Astrocyte of the cerebellum (primary cell): Measurements from ENCODE around the gene RAP2A.
A peak's percentile ranks its signal among the peaks of the same experiment; 100 is the strongest.

ENCODE experiments used
- DNase-seq: peaks from one replicate; pipeline ENCODE4 v3.0.0-alpha.2; 2011; ENCODE audit warnings: low read depth
- H3K4me3 ChIP-seq: 2 replicates; pipeline ENCODE4 v1.5.1; 2011; ENCODE audit warnings: mild to moderate bottlenecking, low read depth, low read length, moderate library complexity
- CTCF ChIP-seq: IDR thresholded peaks from 2 replicates; pipeline ENCODE4 v1.5.1; 2012; ENCODE audit warnings: low read length, low read depth, moderate library complexity, mild to moderate bottlenecking; ENCODE audit errors: missing control alignments
- in situ Hi-C: cut with HindIII; loops from 2 replicates; pipeline ENCODE4 v1.10.0; 2017; ENCODE audit warnings: low sequenced_read_pairs

RAP2A gene

GRCh38 chr13:97387890-97388289 lies 46.1 kb upstream of the RAP2A start:
- TF ChIP-seq CTCF, result no peak
- no peak overlapping the region for H3K4me3 ChIP-seq
- DNase-seq, result no peak
- in situ Hi-C loops, result no loop called here

GRCh38 chr13:97388373-97388772 lies 45.6 kb upstream of the RAP2A start:
- H3K4me3 ChIP-seq, result no peak overlapping the region
- no peak for TF ChIP-seq CTCF
- in situ Hi-C loops, result no loop called here
- DNase-seq, result no peak

- peak; percentile 11 for DNase-seq
- in situ Hi-C loops, result no loop called here
- no peak for TF ChIP-seq CTCF
- no peak overlapping the region for H3K4me3 ChIP-seq
These were observed 42.9 kb upstream of the RAP2A start for GRCh38 chr13:97390941-97391600.

- TF ChIP-seq CTCF, result no peak
- in situ Hi-C loops, result no loop called here
- no peak overlapping the region for H3K4me3 ChIP-seq
- DNase-seq, result no peak
These were observed 41.9 kb upstream of the RAP2A start for GRCh38 chr13:97392020-97392419.

- DNase-seq, result no peak
- H3K4me3 ChIP-seq, result no peak overlapping the region
- TF ChIP-seq CTCF, result no peak
- in situ Hi-C loops, result no loop called here
These were observed 39.4 kb upstream of the RAP2A start for GRCh38 chr13:97394542-97394941.

- no peak for DNase-seq
- no peak overlapping the region for H3K4me3 ChIP-seq
- in situ Hi-C loops, result no loop called here
- TF ChIP-seq CTCF, result no peak
These were observed 38.4 kb upstream of the RAP2A start for GRCh38 chr13:97395447-97396136.
